ENCODE results near the gene CDC42BPG. TPM values are rescaled to one million over a fixed set of nuclear protein-coding genes. Genes with fewer than 3 reads are reported as not detected.

CDC42BPG gene
- 0.26 TPM in 1 of 2 replicates, not detected in the other for total RNA-seq

GRCh38 chr11:64844330-64845128 lies at the start of gene CDC42BPG:
TSS of gene CDC42BPG (minus strand) at chr11:64844653. CDS start at chr11:64844569, 84 bp downstream.

GRCh38 chr11:64878494-64879243 lies 34.2 kb upstream of the CDC42BPG start, which contains the start of gene EHD1:
TSS of gene EHD1 (minus strand) at chr11:64878621. CDS start at chr11:64878464, 157 bp downstream.

GRCh38 chr11:64810271-64810890 lies 34.1 kb downstream of the CDC42BPG start, which contains the start of gene MEN1:
TSS of gene MEN1 (minus strand) at chr11:64810551. CDS start at chr11:64810109, 442 bp downstream.

GRCh38 chr11:64803158-64803845 lies 41.2 kb downstream of the CDC42BPG start, which contains the start of gene MAP4K2:
TSS of gene MAP4K2 (minus strand) at chr11:64803214. CDS start at chr11:64803149, 65 bp downstream.

GRCh38 chr11:64778473-64779298 lies 65.8 kb downstream of the CDC42BPG start, which contains the start of gene SF1:
TSS of gene SF1 (minus strand) at chr11:64778542. CDS start at chr11:64778392, 150 bp downstream.

Other genes starting within 250 kb of the CDC42BPG start
- 0.51 and 3.2 TPM in 2 replicates for gene NRXN2, start 121.5 kb downstream of the CDC42BPG start, total RNA-seq
- gene RASGRP2, start 100.5 kb downstream of the CDC42BPG start, total RNA-seq, result 0.68 and 1.3 TPM in 2 replicates
- gene PYGM, start 84.7 kb downstream of the CDC42BPG start, total RNA-seq, result 5.4 and 15.3 TPM in 2 replicates
- 107 and 112 TPM in 2 replicates for gene SF1, start 66.1 kb downstream of the CDC42BPG start, total RNA-seq
- 17.6 and 23.2 TPM in 2 replicates for gene MAP4K2, start 41.4 kb downstream of the CDC42BPG start, total RNA-seq
- 19.6 and 29.2 TPM in 2 replicates for gene MEN1, start 34.1 kb downstream of the CDC42BPG start, total RNA-seq
- 52.1 and 66.7 TPM in 2 replicates for gene EHD1, start 34.0 kb upstream of the CDC42BPG start, total RNA-seq
- gene ATG2A, start 72.6 kb upstream of the CDC42BPG start, total RNA-seq, result 16.2 and 19.2 TPM in 2 replicates
- gene PPP2R5B, start 80.0 kb upstream of the CDC42BPG start, total RNA-seq, result 11.1 and 21.6 TPM in 2 replicates
- 0.35 TPM in 1 of 2 replicates, not detected in the other for gene GPHA2, start 91.2 kb upstream of the CDC42BPG start, total RNA-seq
- not detected in 2 replicates for gene MAJIN, start 127.5 kb upstream of the CDC42BPG start, total RNA-seq
- 0.12 and 0.51 TPM in 2 replicates for gene BATF2, start 152.3 kb upstream of the CDC42BPG start, total RNA-seq
- 116 and 119 TPM in 2 replicates for gene ARL2, start 169.5 kb upstream of the CDC42BPG start, total RNA-seq
- 7.8 and 9.4 TPM in 2 replicates for gene SNX15, start 182.8 kb upstream of the CDC42BPG start, total RNA-seq
- 19.7 and 23.5 TPM in 2 replicates for gene SAC3D1, start 196.6 kb upstream of the CDC42BPG start, total RNA-seq
- gene NAALADL1, start 213.9 kb upstream of the CDC42BPG start, total RNA-seq, result 17.2 and 38.7 TPM in 2 replicates
- 1.2 and 2.9 TPM in 2 replicates for gene CDCA5, start 239.4 kb upstream of the CDC42BPG start, total RNA-seq
- 34.5 TPM in 2 replicates for gene ZFPL1, start 239.6 kb upstream of the CDC42BPG start, total RNA-seq

Measured in pericardium fibroblast (primary cell).